ENCODE results near the gene TIMP2.
"Not testable (repeated sequence)": the region's sequence is repeated elsewhere in the genome, so short reads cannot be mapped to it uniquely, and the experiment has no call there.

TIMP2 gene

DNA sequence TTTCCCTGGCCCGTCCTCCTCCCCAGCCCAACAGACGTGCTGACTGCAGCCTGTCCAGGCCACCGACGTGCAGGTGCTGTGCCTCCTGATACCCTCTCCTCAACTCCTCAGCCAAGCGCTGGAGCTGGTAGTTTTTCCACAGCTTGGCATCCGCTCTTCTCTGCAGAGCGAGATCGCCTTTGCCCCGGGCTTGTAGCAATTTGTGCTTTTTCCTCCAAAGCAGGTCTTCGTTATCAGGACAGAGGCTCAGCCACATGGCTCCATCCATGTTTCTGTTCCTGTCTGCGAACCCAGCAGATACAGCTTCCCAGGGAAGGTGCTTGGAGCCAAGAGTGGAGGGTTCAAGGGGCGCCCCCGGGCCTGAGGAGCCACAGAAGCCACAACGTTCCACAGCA, 33.1 kb downstream of the TIMP2 start:
- Histone ChIP-seq H3K27ac (ENCODE audit: low read depth, low read length) (no peak overlapping the region), H3K9ac (ENCODE audit: low read length) (no peak overlapping the region), H3K9me3 (ENCODE audit: low read length) (no peaks in the 10 kb centered on the region), H3K4me1 (ENCODE audit: insufficient read depth, low read length) (peaks cover 75% of the 10 kb centered on the region), H3K27me3 (ENCODE audit: control insufficient read depth in 1 of 2, insufficient read depth in 2 of 2, low read length in 2 of 2) (no peaks in the 10 kb centered on the region), H3K36me3 (ENCODE audit: insufficient read depth, low read length) (peaks cover under 1% of the 10 kb centered on the region), H3K4me3 (ENCODE audit: low read depth in 1 of 2, low read length in 2 of 2) (no peak overlapping the region)

DNA sequence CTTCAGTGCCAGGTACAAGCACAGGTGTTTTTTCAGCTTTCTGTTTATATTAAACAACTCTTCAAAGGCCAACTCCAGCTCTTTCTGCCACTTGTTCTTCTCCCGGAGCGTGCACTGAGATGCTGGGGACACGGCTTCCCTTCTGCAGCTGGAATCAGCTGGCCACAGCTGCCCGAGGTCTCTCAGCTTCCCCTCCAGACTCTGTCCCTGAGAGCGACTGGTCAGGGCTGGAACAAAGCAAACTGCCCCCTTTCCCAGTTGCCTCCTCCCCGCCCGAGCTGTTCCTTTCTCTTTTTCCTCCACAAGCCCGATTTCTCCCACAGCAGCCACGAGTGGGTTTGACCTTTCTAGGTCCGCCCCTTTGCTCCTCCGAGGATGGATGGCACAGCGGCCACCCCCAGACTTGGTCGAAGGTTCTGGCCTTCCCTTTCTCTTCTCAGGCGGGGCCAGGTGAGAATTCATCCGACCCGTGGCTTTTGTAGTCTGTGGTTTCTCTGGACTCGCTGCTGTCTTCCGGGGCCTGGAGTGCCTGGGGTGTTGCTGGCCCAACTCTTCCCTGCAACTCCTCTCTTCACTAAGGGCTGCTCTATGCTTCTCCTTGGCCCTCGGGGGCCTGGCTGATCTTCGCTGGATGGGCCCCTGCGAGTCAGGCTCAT, 33.7 kb downstream of the TIMP2 start:
- Histone ChIP-seq H3K4me1 (ENCODE audit: insufficient read depth, low read length) (peaks cover 77% of the 10 kb centered on the region), H3K27me3 (ENCODE audit: control insufficient read depth in 1 of 2, insufficient read depth in 2 of 2, low read length in 2 of 2) (no peaks in the 10 kb centered on the region), H3K9ac (ENCODE audit: low read length) (no peak overlapping the region), H3K36me3 (ENCODE audit: insufficient read depth, low read length) (peaks cover 6% of the 10 kb centered on the region), H3K27ac (ENCODE audit: low read depth, low read length) (peak overlapping the region; percentile 16), H3K4me3 (ENCODE audit: low read depth in 1 of 2, low read length in 2 of 2) (no peak overlapping the region), H3K9me3 (ENCODE audit: low read length) (no peaks in the 10 kb centered on the region)

- Histone ChIP-seq H3K27me3 (ENCODE audit: control insufficient read depth in 1 of 2, insufficient read depth in 2 of 2, low read length in 2 of 2) (no peaks in the 10 kb centered on the region), H3K9ac (ENCODE audit: low read length) (no peak overlapping the region), H3K4me3 (ENCODE audit: low read depth in 1 of 2, low read length in 2 of 2) (no peak overlapping the region), H3K36me3 (ENCODE audit: insufficient read depth, low read length) (peaks cover 7% of the 10 kb centered on the region), H3K9me3 (ENCODE audit: low read length) (no peaks in the 10 kb centered on the region), H3K27ac (ENCODE audit: low read depth, low read length) (peak overlapping the region; percentile 29), H3K4me1 (ENCODE audit: insufficient read depth, low read length) (peaks cover 77% of the 10 kb centered on the region)
Measured at GRCh38 chr17:78890498-78890897, 34.7 kb downstream of the TIMP2 start.

DNA sequence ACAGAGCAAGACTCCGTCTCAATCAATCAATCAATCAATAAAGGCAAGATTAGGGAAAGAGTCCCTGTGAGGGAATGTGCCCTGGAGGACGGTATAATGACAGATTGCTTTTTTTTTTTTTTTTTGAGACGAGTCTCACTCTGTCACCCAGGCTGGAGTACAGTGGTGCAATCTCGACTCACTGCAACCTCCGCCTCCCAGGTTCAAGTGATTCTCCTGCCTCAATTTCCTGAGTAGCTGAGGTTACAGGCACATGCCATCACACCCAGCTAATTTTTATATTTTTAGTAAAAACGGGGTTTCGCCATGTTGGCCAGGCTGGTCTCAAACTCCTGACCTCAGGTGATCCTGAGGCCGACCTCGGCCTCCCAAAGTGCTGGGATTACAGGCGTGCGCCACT, 35.1 kb downstream of the TIMP2 start:
- H3K4me3 ChIP-seq (ENCODE audit: low read depth in 1 of 2, low read length in 2 of 2); H3K27me3 ChIP-seq (ENCODE audit: control insufficient read depth in 1 of 2, insufficient read depth in 2 of 2, low read length in 2 of 2); H3K9ac ChIP-seq (ENCODE audit: low read length); H3K9me3 ChIP-seq (ENCODE audit: low read length): not testable (repeated sequence)
- peaks cover 10% of the 10 kb centered on the region for H3K36me3 ChIP-seq (ENCODE audit: insufficient read depth, low read length)
- peaks cover 77% of the 10 kb centered on the region for H3K4me1 ChIP-seq (ENCODE audit: insufficient read depth, low read length)
- H3K27ac ChIP-seq (ENCODE audit: low read depth, low read length): peak overlapping the region; percentile 29

GRCh38 chr17:78889531-78889930, 35.7 kb downstream of the TIMP2 start:
- Histone ChIP-seq H3K4me1 (ENCODE audit: insufficient read depth, low read length) (peaks cover 77% of the 10 kb centered on the region), H3K9ac (ENCODE audit: low read length) (no peak overlapping the region), H3K9me3 (ENCODE audit: low read length) (no peaks in the 10 kb centered on the region), H3K27ac (ENCODE audit: low read depth, low read length) (peak overlapping the region; percentile 3), H3K27me3 (ENCODE audit: control insufficient read depth in 1 of 2, insufficient read depth in 2 of 2, low read length in 2 of 2) (no peaks in the 10 kb centered on the region), H3K4me3 (ENCODE audit: low read depth in 1 of 2, low read length in 2 of 2) (no peak overlapping the region), H3K36me3 (ENCODE audit: insufficient read depth, low read length) (peaks cover 13% of the 10 kb centered on the region)

DNA sequence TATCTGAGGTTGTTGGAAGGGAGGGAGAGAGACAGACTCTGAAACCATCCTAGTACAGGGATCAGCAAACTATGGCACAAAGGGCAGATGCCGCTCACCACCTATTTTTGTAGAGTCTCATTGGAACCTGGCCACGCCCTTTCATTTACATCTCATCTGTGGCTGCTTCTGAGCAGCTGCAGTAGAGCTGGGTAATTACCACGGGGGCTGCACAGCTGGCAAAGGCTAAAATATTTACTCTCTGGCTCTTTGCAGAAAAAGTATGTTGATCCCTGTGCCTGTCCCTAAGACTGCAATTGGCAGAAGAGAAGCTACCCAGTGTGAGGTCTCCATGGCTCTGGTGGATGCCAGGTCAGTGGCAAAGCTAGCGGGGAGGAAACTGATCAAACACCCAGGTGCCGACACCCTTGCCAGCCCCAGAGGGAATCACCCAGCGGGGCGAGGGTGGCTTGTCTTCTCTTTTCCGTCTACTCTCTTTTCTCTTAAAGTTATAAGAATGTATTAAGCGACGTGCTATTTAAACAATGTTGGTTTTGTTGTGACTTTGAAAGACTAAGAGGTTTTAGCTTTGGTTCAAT, 36.2 kb downstream of the TIMP2 start:
- Histone ChIP-seq H3K4me3 (ENCODE audit: low read depth in 1 of 2, low read length in 2 of 2) (no peak overlapping the region), H3K36me3 (ENCODE audit: insufficient read depth, low read length) (peaks cover 13% of the 10 kb centered on the region), H3K9me3 (ENCODE audit: low read length) (no peaks in the 10 kb centered on the region), H3K27ac (ENCODE audit: low read depth, low read length) (no peak overlapping the region), H3K27me3 (ENCODE audit: control insufficient read depth in 1 of 2, insufficient read depth in 2 of 2, low read length in 2 of 2) (no peaks in the 10 kb centered on the region), H3K9ac (ENCODE audit: low read length) (no peak overlapping the region), H3K4me1 (ENCODE audit: insufficient read depth, low read length) (peaks cover 78% of the 10 kb centered on the region)

DNA sequence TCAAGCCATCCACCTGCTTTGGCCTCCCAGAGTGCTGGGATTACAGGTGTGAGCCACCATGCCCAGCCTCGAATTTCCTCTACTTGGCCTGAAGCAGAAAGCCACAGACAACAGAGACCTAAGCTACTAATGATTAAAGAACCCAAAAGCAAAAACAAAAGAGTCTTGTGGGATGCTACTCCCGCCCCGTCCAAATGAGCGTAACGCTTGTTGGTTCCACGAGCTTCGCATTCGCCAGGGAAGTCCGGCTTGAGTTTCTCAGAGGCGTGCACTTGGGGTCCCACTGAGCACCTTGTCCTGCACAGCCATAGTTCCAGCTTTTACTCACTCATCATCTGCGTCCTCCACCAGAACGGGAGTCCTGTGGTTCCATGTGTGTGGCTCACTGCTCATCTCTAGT, 38.2 kb downstream of the TIMP2 start:
- Histone ChIP-seq H3K4me1 (ENCODE audit: insufficient read depth, low read length) (peaks cover 77% of the 10 kb centered on the region), H3K27ac (ENCODE audit: low read depth, low read length) (no peak overlapping the region)

DNA sequence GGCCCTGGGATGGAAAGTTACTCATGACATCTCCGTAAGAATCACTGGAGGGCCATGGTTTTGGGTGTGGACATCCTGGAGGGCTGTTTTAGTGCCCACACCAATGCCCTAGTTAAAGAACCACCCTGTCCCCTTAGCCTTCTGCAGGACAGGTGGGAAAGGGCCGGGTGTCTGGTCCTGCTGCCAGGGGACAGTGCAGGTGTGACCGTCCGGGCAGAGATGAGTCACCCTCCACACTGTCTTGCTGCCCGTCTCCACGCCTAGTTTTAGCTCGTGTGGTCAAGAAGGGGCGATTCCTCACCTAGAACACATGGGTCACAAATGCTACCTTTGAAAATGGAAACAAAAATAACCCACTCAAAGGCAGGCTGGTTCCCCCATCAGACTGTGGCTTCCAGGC, 39.2 kb downstream of the TIMP2 start:
- H3K4me1 ChIP-seq (ENCODE audit: insufficient read depth, low read length): peaks cover 75% of the 10 kb centered on the region
- peaks cover 19% of the 10 kb centered on the region for H3K36me3 ChIP-seq (ENCODE audit: insufficient read depth, low read length)
- H3K4me3 ChIP-seq (ENCODE audit: low read depth in 1 of 2, low read length in 2 of 2): no peak overlapping the region
- H3K9me3 ChIP-seq (ENCODE audit: low read length): no peaks in the 10 kb centered on the region
- H3K9ac ChIP-seq (ENCODE audit: low read length): no peak overlapping the region
- no peaks in the 10 kb centered on the region for H3K27me3 ChIP-seq (ENCODE audit: control insufficient read depth in 1 of 2, insufficient read depth in 2 of 2, low read length in 2 of 2)
- H3K27ac ChIP-seq (ENCODE audit: low read depth, low read length): peak overlapping the region; percentile 46

More for the DNA sequence above, 38.2 kb downstream of the TIMP2 start:
- Histone ChIP-seq H3K27me3 (ENCODE audit: control insufficient read depth in 1 of 2, insufficient read depth in 2 of 2, low read length in 2 of 2) (no peaks in the 10 kb centered on the region), H3K36me3 (ENCODE audit: insufficient read depth, low read length) (peaks cover 13% of the 10 kb centered on the region), H3K9me3 (ENCODE audit: low read length) (no peaks in the 10 kb centered on the region), H3K9ac (ENCODE audit: low read length) (no peak overlapping the region), H3K4me3 (ENCODE audit: low read depth in 1 of 2, low read length in 2 of 2) (no peak overlapping the region)

DNA sequence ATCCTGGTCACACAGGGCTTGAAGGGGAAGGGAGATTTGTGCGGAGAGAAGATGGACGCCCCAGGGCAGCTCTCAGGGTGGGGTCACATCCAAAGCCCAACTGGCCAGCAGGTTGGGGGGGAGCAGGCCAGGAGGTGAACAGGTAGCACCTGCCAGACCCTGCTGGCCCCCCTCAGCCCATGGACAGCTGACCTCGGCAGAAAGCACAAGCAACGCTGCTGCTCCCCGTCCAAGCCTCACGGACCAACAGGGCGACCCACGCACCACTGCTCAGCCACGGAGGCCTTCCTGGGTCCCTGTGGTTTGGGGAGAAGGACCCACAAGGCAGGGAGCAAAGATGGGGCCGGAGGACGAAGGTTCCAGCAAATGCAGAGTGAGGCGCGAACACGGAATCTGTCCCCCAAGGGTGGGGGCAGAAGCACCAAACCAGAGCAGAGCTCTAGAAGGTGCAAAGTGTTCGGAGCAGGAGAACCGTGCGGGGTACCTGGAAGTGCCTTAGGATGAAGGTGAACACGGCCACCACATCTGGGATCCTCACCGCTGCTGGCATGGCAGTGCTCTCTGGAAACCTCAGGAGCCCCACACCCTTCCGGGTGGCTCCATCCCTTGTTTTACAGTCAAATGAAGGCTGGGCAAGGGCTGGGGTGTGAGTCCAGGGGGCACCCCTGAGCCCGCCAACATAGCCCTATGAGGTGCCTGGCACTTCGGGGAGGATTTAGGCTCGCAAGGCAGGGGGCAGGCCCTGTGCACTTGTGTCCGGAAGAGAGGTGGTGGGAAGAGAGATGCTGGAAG, 40.1 kb downstream of the TIMP2 start:
- peak overlapping the region; percentile 90 for H3K27ac ChIP-seq (ENCODE audit: low read depth, low read length)
- H3K27me3 ChIP-seq (ENCODE audit: control insufficient read depth in 1 of 2, insufficient read depth in 2 of 2, low read length in 2 of 2): no peaks in the 10 kb centered on the region

DNA sequence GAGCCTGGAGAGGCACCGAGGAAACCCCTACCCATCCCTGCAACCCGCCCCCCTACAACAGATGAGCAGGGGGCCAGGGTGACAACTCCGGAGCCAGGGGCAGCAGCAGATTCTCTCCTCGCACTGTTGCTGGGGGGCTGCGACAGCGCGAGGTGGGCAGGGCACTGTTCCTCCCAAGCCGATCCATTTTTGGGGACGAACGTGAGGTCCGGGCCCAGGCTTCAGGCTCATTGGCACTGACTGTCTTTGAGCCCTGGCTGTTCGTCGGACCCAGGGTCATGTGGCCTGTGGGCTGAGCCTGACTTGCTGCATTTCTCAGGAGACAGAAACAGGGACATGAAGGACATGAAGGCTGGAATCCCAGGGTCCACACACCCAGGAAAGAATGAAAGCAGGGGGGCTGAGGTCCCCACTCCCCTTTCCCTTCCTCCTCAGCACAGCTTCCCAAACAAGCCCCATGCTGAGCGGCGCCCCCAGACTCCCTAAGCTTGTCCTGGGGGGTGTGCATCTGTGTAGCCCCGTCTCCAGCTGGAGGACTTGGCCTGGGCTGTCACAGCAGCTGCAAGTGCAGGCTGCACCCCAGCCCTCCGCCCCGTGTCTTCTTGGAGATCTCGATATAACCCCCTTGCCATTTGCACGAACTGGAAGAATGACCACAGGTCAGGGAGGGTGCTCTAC, 40.9 kb downstream of the TIMP2 start:
- Histone ChIP-seq H3K27ac (ENCODE audit: low read depth, low read length) (peak overlapping the region; percentile 90), H3K4me1 (ENCODE audit: insufficient read depth, low read length) (peaks cover 82% of the 10 kb centered on the region), H3K4me3 (ENCODE audit: low read depth in 1 of 2, low read length in 2 of 2) (peak overlapping the region in 1 of 2 donors; percentile 56)

More for the DNA sequence above, 40.1 kb downstream of the TIMP2 start:
- Histone ChIP-seq H3K9ac (ENCODE audit: low read length) (no peak overlapping the region), H3K4me3 (ENCODE audit: low read depth in 1 of 2, low read length in 2 of 2) (peak overlapping the region in 1 of 2 donors; percentile 56), H3K4me1 (ENCODE audit: insufficient read depth, low read length) (peaks cover 79% of the 10 kb centered on the region), H3K36me3 (ENCODE audit: insufficient read depth, low read length) (peaks cover 19% of the 10 kb centered on the region), H3K9me3 (ENCODE audit: low read length) (no peaks in the 10 kb centered on the region)

GRCh38 chr17:78883533-78884131, 41.6 kb downstream of the TIMP2 start:
- H3K9me3 ChIP-seq (ENCODE audit: low read length): no peaks in the 10 kb centered on the region
- H3K4me3 ChIP-seq (ENCODE audit: low read depth in 1 of 2, low read length in 2 of 2): peak overlapping the region in 1 of 2 donors; percentile 56
- peak overlapping the region; percentile 28 for H3K9ac ChIP-seq (ENCODE audit: low read length)
- H3K27me3 ChIP-seq (ENCODE audit: control insufficient read depth in 1 of 2, insufficient read depth in 2 of 2, low read length in 2 of 2): no peaks in the 10 kb centered on the region
- peaks cover 82% of the 10 kb centered on the region for H3K4me1 ChIP-seq (ENCODE audit: insufficient read depth, low read length)
- peak overlapping the region; percentile 90 for H3K27ac ChIP-seq (ENCODE audit: low read depth, low read length)
- H3K36me3 ChIP-seq (ENCODE audit: insufficient read depth, low read length): peaks cover 19% of the 10 kb centered on the region

More for the DNA sequence above, 40.9 kb downstream of the TIMP2 start:
- H3K9me3 ChIP-seq (ENCODE audit: low read length): no peaks in the 10 kb centered on the region
- peaks cover 19% of the 10 kb centered on the region for H3K36me3 ChIP-seq (ENCODE audit: insufficient read depth, low read length)
- peak overlapping the region; percentile 28 for H3K9ac ChIP-seq (ENCODE audit: low read length)
- H3K27me3 ChIP-seq (ENCODE audit: control insufficient read depth in 1 of 2, insufficient read depth in 2 of 2, low read length in 2 of 2): no peaks in the 10 kb centered on the region

All from muscle layer of colon (tissue), 2 donors.